SK-N-SH (cell line): ENCODE measurements around the gene LAPTM4A. TPM values are rescaled to one million over a fixed set of nuclear protein-coding genes. Genes with fewer than 3 reads are reported as not detected.

Experiments used
- CTCF ChIA-PET: fragments of 300-600, 350-600 bp; formaldehyde crosslinking; extraction: SDS; loops from one replicate; lab custom pipeline; 2021; lab: Yijun Ruan, JAX
- POLR2A ChIA-PET: fragments of 350-600 bp; sonication (Branson Sonifier 250); formaldehyde crosslinking; extraction: SDS; loops from one replicate; lab custom pipeline; 2020; ENCODE audit warnings: antibody characterized with exemption, inconsistent platforms; lab: Yijun Ruan, JAX
- DNase-seq: peaks from one replicate; pipeline ENCODE4 v3.0.0; 2012
- H2AFZ ChIP-seq: fragments of 200-600 bp; sonication (generic); 2 replicates; pipeline ENCODE4 v1.8.1; 2016; ENCODE audit warnings: antibody characterized with exemption, mild to moderate bottlenecking, low read depth
- H3F3A ChIP-seq: fragments of 200-600 bp; sonication (generic); replicated peaks from 2 replicates; pipeline ENCODE3; 2016; ENCODE audit warnings: antibody characterized with exemption, mild to moderate bottlenecking; ENCODE audit not compliant: insufficient read depth
- H3K27ac ChIP-seq, 2 experiments: fragments of 200-500 bp in 1 of 2; fragments of 200-600 bp in 1 of 2; sonication (Bioruptor generic) in 1 of 2; sonication (generic), shearing (Covaris generic) in 1 of 2; 2 replicates each; pipeline versions ENCODE4 v1.5.1 to v1.6.1; 2014 to 2016; ENCODE audit warnings: low read depth in 2 of 2, inconsistent platforms in 1 of 2, low read length in 1 of 2, mild to moderate bottlenecking in 1 of 2, mixed read lengths in 1 of 2
- H3K27me3 ChIP-seq: fragments of 200-600 bp; sonication (generic), shearing (Covaris generic); 2 replicates; pipeline ENCODE4 v1.6.1; 2016; ENCODE audit warnings: mixed run types; ENCODE audit not compliant: insufficient read depth
- H3K36me3 ChIP-seq, 2 experiments: fragments of 200-500 bp in 1 of 2; fragments of 200-600 bp in 1 of 2; sonication (Bioruptor generic) in 1 of 2; sonication (generic) in 1 of 2; replicated peaks in 1 of 2; 2 replicates each; pipeline versions ENCODE3 to v1.5.1; 2014 to 2016; ENCODE audit warnings: low read length in 1 of 2, mild to moderate bottlenecking in 1 of 2; ENCODE audit not compliant: insufficient read depth in 2 of 2, control insufficient read depth in 1 of 2
- H3K4me1 ChIP-seq, 2 experiments: fragments of 200-500 bp in 1 of 2; fragments of 200-600 bp in 1 of 2; sonication (Bioruptor generic) in 1 of 2; sonication (generic), shearing (Covaris generic) in 1 of 2; 2 replicates each; pipeline versions ENCODE4 v1.5.1 to v1.6.1; 2014 to 2016; ENCODE audit warnings: low read depth in 1 of 2, low read length in 1 of 2, mixed run types in 1 of 2; ENCODE audit not compliant: insufficient read depth in 2 of 2, control insufficient read depth in 1 of 2
- H3K4me2 ChIP-seq: fragments of 200-600 bp; sonication (generic), shearing (Covaris generic); 2 replicates; pipeline ENCODE4 v1.6.1; 2017; ENCODE audit warnings: mixed run types
- H3K4me3 ChIP-seq, 2 experiments: fragments of 200-500 bp in 1 of 2; fragments of 200-600 bp in 1 of 2; sonication (Bioruptor generic) in 1 of 2; sonication (generic), shearing (Covaris generic) in 1 of 2; 2 replicates each; pipeline versions ENCODE4 v1.5.1 to v1.8.1; 2014 to 2016; ENCODE audit warnings: low read depth in 2 of 2, inconsistent platforms in 1 of 2, low read length in 1 of 2, mild to moderate bottlenecking in 1 of 2, mixed read lengths in 1 of 2, moderate library complexity in 1 of 2
- H3K79me2 ChIP-seq: fragments of 200-600 bp; sonication (generic); 2 replicates; pipeline ENCODE4 v1.8.1; 2017; ENCODE audit warnings: mild to moderate bottlenecking; ENCODE audit not compliant: insufficient read depth
- H3K9ac ChIP-seq: fragments of 200-600 bp; sonication (generic); 2 replicates; pipeline ENCODE4 v1.6.1; 2017; ENCODE audit warnings: mixed run types
- H3K9me2 ChIP-seq: fragments of 200-600 bp; sonication (generic); 2 replicates; pipeline ENCODE4 v1.6.1; 2017; ENCODE audit warnings: mixed run types
- H3K9me3 ChIP-seq: fragments of 200-600 bp; sonication (generic); 2 replicates; pipeline ENCODE4 v1.6.1; 2017; ENCODE audit warnings: mixed run types, mild to moderate bottlenecking, moderate library complexity
- H4K20me1 ChIP-seq: fragments of 200-600 bp; sonication (generic); 2 replicates; pipeline ENCODE4 v1.6.1; 2017; ENCODE audit warnings: mild to moderate bottlenecking, mixed run types; ENCODE audit not compliant: insufficient read depth
- CTCF ChIP-seq: fragments of 200-600 bp; sonication (generic); IDR thresholded peaks from 2 replicates; pipeline ENCODE4 v1.6.1; 2017; ENCODE audit warnings: antibody characterized with exemption, mild to moderate bottlenecking, moderate library complexity
- EZH2phosphoT487 ChIP-seq: fragments of 200-600 bp; sonication (generic); IDR thresholded peaks from 2 replicates; pipeline ENCODE4 v1.6.1; 2017; ENCODE audit warnings: low read depth, mixed run types, mild to moderate bottlenecking, antibody characterized with exemption, moderate library complexity, borderline replicate concordance
- FOSL2 ChIP-seq: IDR thresholded peaks from 2 replicates; pipeline ENCODE4 v1.4.0; 2012; ENCODE audit warnings: low read depth, mild to moderate bottlenecking, moderate library complexity, borderline replicate concordance
- TCF12 ChIP-seq: IDR thresholded peaks from 2 replicates; pipeline ENCODE4 v1.4.0; 2012
- WGBS: methylation state at CpG from one replicate; pipeline ENCODE4 v1.1.6; 2017; ENCODE audit warnings: low lambda C conversion rate; 5-methylcytosine and 5-hydroxymethylcytosine counted together
- polyA plus RNA-seq, 3 experiments: library from polyadenylated mRNA; depleted of rRNA; stranded (reverse); fragments of >200 nt; gene quantifications; 2 replicates each; pipeline ENCODE4 v1.2.3, GENCODE V29; 2012

LAPTM4A gene
- polyA plus RNA-seq, 1 of the 3 experiments (the other 2 are of a cell fraction): 306 TPM

GRCh38 chr2:20092901-20093235, 41.4 kb upstream of the LAPTM4A start:
- DNase-seq: no peak
- no peaks in the 10 kb centered on the region for H3K36me3 ChIP-seq
- CTCF ChIA-PET: interaction anchor here (0.7 to 9.0 kb wide), 4 partner anchors 42 to 137 kb away, joined by 3 to 233 read pairs (median 26); partner anchors contain the start of gene MATN3
- H3K79me2 ChIP-seq: no peaks in the 10 kb centered on the region
- H3K9ac ChIP-seq: no peak overlapping the region
- TF ChIP-seq EZH2phosphoT487 (no peak), TCF12 (no peak)
- TF ChIP-seq, all 33 proteins: peak for 0
- Histone ChIP-seq H3K27ac (no peak overlapping the region), H3K4me2 (no peak overlapping the region), H3K9me3 (no peaks in the 10 kb centered on the region), H2AFZ (no peak overlapping the region), H3K27me3 (no peaks in the 10 kb centered on the region), H4K20me1 (no peaks in the 10 kb centered on the region), H3K4me3 (no peak overlapping the region), H3F3A (peaks cover 14% of the 10 kb centered on the region), H3K4me1 (peaks cover 17% of the 10 kb centered on the region in 2 experiments; a peak in 2 of 4 replicates), H3K9me2 (no peaks in the 10 kb centered on the region)
- POLR2A ChIA-PET: no interaction called here
- WGBS: 94% methylated on average over 5 of the region's 5 CpGs

- 92% methylated on average over 10 of the region's 15 CpGs for WGBS
- peak overlapping the region; percentile 18; the same call in 1 of the 2 replicates for H3K9ac ChIP-seq
- CTCF ChIA-PET: interaction anchor here (0.7 to 9.0 kb wide), 5 partner anchors 37 to 137 kb away, joined by 3 to 233 read pairs (median 5); partner anchors contain the start of gene MATN3
Measured at GRCh38 chr2:20092226-20092900, 40.9 kb upstream of the LAPTM4A start.

More at GRCh38 chr2:20092226-20092900, 40.9 kb upstream of the LAPTM4A start:
- Histone ChIP-seq H3K79me2 (no peaks in the 10 kb centered on the region), H3K9me2 (no peaks in the 10 kb centered on the region), H3K9me3 (no peaks in the 10 kb centered on the region), H3F3A (peaks cover 14% of the 10 kb centered on the region), H4K20me1 (no peaks in the 10 kb centered on the region), H3K4me2 (peak overlapping the region; percentile 25; the same call in 1 of the 2 replicates), H3K4me1 (peaks cover 13 to 17% of the 10 kb centered on the region in 2 experiments; a peak in 2 of 4 replicates), H3K27me3 (no peaks in the 10 kb centered on the region), H3K36me3 (no peaks in the 10 kb centered on the region), H2AFZ (peak overlapping the region; percentile 70; the same call in 1 of the 2 replicates), H3K4me3 (no peak overlapping the region), H3K27ac (peak overlapping the region in 1 of 2 experiments; percentile 74; a peak in 2 of 4 replicates)
- POLR2A ChIA-PET: no interaction called here
- no peak for DNase-seq
- TF ChIP-seq CTCF (0 out of 2 replicates have a peak, but pooled peaks have one; percentile 10), FOSL2 (no peak)
